H7 (cell line): Measurements from ENCODE around the gene SLC25A38. TPM values are rescaled to one million over a fixed set of nuclear protein-coding genes. Genes with fewer than 3 reads are reported as not detected.
"Not testable (repeated sequence)": the region's sequence is repeated elsewhere in the genome, so short reads cannot be mapped to it uniquely, and the experiment has no call there.

ENCODE experiments used
- DNase-seq: peaks from one replicate; pipeline ENCODE4 v3.0.0; 2012
- H3K27me3 ChIP-seq: 2 replicates; pipeline ENCODE4 v1.6.0; 2011; ENCODE audit warnings: mild to moderate bottlenecking, low read length; ENCODE audit not compliant: control insufficient read depth, insufficient read depth
- H3K36me3 ChIP-seq: replicated peaks from 2 replicates; pipeline ENCODE4 v1.5.1; 2011; ENCODE audit warnings: low read length; ENCODE audit not compliant: control insufficient read depth, insufficient read depth
- H3K4me3 ChIP-seq: 2 replicates; pipeline ENCODE4 v1.5.1; 2011; ENCODE audit warnings: low read depth, mild to moderate bottlenecking, control low read depth, low read length, moderate library complexity; ENCODE audit not compliant: insufficient read depth
- total RNA-seq: library from RNA; depleted of rRNA; stranded (reverse); fragments of >200 nt; shearing (Covaris generic); gene quantifications from 2 replicates; pipeline ENCODE4 v1.2.3, GENCODE V29; 2014

SLC25A38 gene
- total RNA-seq, 1 experiment from 2014 or later: 45.1 TPM

DNA sequence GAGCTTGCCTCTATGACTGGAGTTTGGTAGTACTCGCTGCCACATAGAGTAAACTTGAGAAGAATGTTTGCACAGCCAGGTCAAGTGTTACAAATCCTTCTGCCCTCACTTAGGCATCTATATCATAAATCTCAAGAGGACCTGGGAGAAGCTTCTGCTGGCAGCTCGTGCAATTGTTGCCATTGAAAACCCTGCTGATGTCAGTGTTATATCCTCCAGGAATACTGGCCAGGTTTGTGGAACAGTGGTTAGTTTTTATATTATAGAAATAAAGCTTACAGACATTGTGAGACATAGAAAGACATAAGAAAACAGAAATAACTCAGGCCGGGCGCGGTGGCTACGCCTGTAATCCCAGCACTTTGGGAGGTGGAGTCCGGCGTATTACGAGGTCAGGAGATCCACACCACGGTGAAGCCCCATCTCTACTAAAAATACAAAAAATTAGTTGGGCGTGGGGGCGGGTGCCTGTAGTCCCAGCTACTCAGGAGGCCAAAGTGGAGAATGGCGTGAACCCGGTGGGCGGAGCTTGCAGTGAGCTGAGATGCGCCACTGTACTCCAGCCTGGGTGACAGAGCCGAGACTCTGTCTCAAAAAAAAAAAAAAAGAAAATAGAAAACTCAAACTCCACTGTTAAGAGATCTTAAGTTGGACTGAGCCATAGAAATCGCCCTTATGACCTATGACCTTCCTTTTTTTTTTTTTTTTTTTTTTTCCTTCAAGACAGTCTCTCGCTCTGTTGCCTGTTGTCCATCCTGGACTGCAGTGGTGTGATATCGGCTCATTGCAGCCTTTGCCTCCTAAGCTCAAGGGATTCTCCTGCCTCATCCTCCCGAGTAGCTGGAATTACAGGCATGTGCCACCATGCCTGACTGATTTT lies 25.6 kb downstream of the SLC25A38 start:
- H3K4me3 ChIP-seq: no peak overlapping the region
- H3K36me3 ChIP-seq: peaks cover 44% of the 10 kb centered on the region
- DNase-seq: no peak
- no peaks in the 10 kb centered on the region for H3K27me3 ChIP-seq

- Histone ChIP-seq H3K4me3 (no peak overlapping the region), H3K36me3 (peaks cover 46% of the 10 kb centered on the region), H3K27me3 (no peaks in the 10 kb centered on the region)
- DNase-seq: no peak
These were observed 26.5 kb downstream of the SLC25A38 start for GRCh38 chr3:39409514-39410136.

GRCh38 chr3:39410893-39411292 lies 27.7 kb downstream of the SLC25A38 start:
- DNase-seq: no peak
- H3K27me3 ChIP-seq: no peaks in the 10 kb centered on the region
- peaks cover 46% of the 10 kb centered on the region for H3K36me3 ChIP-seq
- no peak overlapping the region for H3K4me3 ChIP-seq

GRCh38 chr3:39412668-39413260 lies 29.6 kb downstream of the SLC25A38 start:
- no peaks in the 10 kb centered on the region for H3K27me3 ChIP-seq
- DNase-seq: no peak
- H3K4me3 ChIP-seq: no peak overlapping the region
- peaks cover 46% of the 10 kb centered on the region for H3K36me3 ChIP-seq

GRCh38 chr3:39413691-39414420 lies 30.7 kb downstream of the SLC25A38 start:
- Histone ChIP-seq H3K4me3 (no peak overlapping the region), H3K36me3 (peaks cover 39% of the 10 kb centered on the region)
- no peak for DNase-seq

GRCh38 chr3:39414421-39414907 lies 31.3 kb downstream of the SLC25A38 start:
- H3K27me3 ChIP-seq: no peaks in the 10 kb centered on the region
- no peak overlapping the region for H3K4me3 ChIP-seq
- DNase-seq: no peak
- peaks cover 35% of the 10 kb centered on the region for H3K36me3 ChIP-seq

More at GRCh38 chr3:39413691-39414420, 30.7 kb downstream of the SLC25A38 start:
- H3K27me3 ChIP-seq: no peaks in the 10 kb centered on the region

GRCh38 chr3:39415302-39415701 lies 32.1 kb downstream of the SLC25A38 start:
- H3K27me3 ChIP-seq, H3K4me3 ChIP-seq, DNase-seq: not testable (repeated sequence)
- peaks cover 27% of the 10 kb centered on the region for H3K36me3 ChIP-seq

GRCh38 chr3:39415983-39416382 lies 32.8 kb downstream of the SLC25A38 start:
- Histone ChIP-seq H3K36me3 (peaks cover 23% of the 10 kb centered on the region), H3K27me3 (peaks cover 2% of the 10 kb centered on the region; the same call in 1 of the 2 replicates), H3K4me3 (no peak overlapping the region)
- DNase-seq: no peak

GRCh38 chr3:39416998-39417397 lies 33.8 kb downstream of the SLC25A38 start:
- not testable (repeated sequence) for H3K4me3 ChIP-seq, H3K27me3 ChIP-seq, DNase-seq
- peaks cover 13% of the 10 kb centered on the region for H3K36me3 ChIP-seq

DNA sequence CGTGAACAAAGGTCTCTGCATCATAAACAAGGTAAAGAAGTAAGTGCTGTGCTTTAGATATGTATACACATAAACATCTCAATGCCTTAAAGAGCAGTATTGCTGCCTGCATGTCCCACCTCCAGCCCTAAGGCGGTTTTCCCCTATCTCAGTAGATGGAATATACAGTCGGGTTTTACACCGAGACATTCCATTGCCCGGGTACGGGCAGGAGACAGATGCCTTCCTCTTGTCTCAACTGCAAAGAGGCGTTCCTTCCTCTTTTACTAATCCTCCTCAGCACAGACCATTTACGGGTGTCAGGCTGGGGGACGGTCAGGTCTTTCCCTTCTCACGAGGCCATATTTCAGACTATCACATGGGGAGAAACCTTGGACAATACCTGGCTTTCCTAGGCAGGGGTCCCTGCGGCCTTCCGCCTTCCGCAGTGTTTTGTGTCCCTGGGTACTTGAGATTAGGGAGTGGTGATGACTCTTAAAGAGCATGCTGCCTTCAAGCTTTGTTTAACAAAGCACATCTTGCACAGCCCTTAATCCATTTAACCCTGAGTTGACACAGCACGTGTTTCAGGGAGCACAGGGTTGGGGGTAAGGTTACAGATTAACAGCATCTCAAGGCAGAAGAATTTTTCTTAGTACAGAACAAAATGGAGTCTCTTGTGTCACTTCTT lies 35.5 kb downstream of the SLC25A38 start:
- not testable (repeated sequence) for H3K36me3 ChIP-seq, H3K27me3 ChIP-seq, DNase-seq, H3K4me3 ChIP-seq

DNA sequence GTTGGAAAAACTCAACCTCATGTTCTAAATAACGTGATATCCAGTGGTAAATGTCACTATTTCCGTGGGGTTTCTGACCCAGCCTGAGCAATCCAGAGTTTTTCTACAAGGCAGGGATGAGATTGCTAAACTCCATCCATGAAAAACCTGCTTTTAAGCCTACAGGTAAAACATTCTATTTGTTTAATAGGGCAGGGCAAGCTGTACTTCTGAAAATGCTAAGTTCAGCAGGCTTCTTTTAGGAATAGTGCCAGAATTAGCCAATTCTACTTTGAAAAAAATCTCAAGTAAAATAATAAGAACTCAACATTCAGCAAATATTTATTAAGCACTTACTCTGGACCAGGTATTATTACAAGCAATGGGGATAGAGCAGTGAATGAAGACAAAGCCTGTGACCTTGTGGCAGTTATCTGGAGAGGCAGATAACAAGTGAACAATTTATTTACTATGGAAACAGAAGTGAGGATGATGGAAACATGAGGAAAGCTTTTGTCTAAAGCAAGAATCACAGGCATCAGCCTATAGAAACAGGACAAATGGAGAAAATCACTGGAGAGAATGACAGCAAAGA lies 36.7 kb downstream of the SLC25A38 start:
- no peaks in the 10 kb centered on the region for H3K36me3 ChIP-seq
- H3K4me3 ChIP-seq: no peak overlapping the region
- no peak for DNase-seq
- H3K27me3 ChIP-seq: peaks cover 2% of the 10 kb centered on the region; the same call in 1 of the 2 replicates

DNA sequence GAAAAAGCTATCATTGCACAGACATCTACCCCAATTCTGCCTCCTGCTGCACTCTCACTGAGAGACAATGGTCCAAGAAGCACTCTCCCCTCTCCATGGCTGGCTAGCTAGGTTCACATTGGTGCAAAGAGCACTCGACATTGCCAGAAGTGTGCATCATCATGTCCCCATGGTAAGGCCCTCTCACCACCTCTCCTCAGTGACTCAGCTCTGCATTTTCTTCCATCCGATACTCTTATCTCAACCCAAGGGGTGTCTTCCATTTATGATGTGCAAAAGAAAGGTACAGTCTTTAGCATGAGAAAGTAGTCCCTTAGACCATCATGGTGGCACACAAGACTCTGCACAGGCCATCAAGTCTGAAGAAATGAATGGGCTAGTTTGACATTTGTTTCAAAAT lies 37.4 kb downstream of the SLC25A38 start:
- Histone ChIP-seq H3K36me3 (no peaks in the 10 kb centered on the region), H3K4me3 (no peak overlapping the region), H3K27me3 (peaks cover 2% of the 10 kb centered on the region; the same call in 1 of the 2 replicates)
- no peak for DNase-seq

DNA sequence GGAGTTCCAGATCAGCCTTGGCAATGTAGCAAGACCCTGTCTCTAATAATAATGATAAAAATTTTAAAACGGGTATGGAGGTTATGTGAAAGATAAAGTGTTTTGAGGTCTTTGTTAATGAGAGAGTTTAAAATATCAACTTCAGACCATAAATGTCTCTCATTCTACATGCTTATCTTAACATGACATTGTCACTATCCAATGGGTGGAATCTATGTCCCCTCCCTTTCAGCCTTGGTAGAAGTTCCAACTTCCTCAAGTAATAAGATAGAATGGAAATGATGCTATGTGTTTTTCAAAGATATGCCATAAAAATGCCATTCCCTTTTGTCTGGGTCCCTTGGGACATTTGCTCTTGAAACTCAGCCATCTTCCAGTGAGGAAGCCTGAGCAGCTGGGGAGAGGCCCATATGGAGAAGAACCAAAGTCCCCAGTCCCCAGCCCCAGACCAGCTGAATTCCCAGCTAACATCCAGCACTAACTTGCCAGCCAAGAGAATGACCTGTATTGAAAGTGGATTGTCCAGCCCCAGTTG lies 40.3 kb downstream of the SLC25A38 start:
- H3K27me3 ChIP-seq: peaks cover 2% of the 10 kb centered on the region; the same call in 1 of the 2 replicates
- H3K4me3 ChIP-seq: no peak overlapping the region
- no peak for DNase-seq
- no peaks in the 10 kb centered on the region for H3K36me3 ChIP-seq
